ENCODE results near the gene PLCB4. TPM values are rescaled to one million over a fixed set of nuclear protein-coding genes. Genes with fewer than 3 reads are reported as not detected.

Gene PLCB4
- total RNA-seq, 1 donor from 2014 or later: 59.6 TPM

GRCh38 chr20:9287826-9288225, 218.9 kb downstream of the PLCB4 start:
- H3K4me3 ChIP-seq (ENCODE audit: low read depth, low read length): no peak overlapping the region
- DNase-seq (ENCODE audit: low read depth): no peak
- TF ChIP-seq CTCF (conservative IDR thresholded peaks at IDR 0.05; ENCODE audit: low read depth, low read length): no peak

- DNase-seq (ENCODE audit: low read depth): no peak
- no peak for TF ChIP-seq CTCF (conservative IDR thresholded peaks at IDR 0.05; ENCODE audit: low read depth, low read length)
- H3K4me3 ChIP-seq (ENCODE audit: low read depth, low read length): no peak overlapping the region
These were observed 221.4 kb downstream of the PLCB4 start for GRCh38 chr20:9290331-9290730.

DNA sequence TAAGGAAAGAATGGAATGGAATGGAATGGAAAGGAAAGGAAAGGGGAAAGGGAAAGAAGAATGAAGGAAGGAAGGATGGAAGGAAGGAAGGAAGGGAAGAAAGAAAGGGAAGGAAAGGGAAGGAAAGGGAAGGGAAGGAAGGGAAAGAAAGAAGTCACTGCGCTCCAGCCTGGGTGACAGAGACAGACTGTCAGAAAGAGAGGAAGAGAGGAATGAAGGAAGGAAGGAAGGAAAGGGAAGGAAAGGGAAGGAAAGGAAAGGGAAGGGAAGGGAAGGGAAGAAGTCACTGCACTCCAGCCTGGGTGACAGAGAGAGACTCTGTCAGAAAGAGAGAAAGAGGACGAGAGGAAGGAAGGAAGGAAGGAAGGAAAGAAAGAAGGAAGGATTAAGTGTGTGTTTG, 224.3 kb downstream of the PLCB4 start:
- TF ChIP-seq CTCF (conservative IDR thresholded peaks at IDR 0.05; ENCODE audit: low read depth, low read length): no peak
- H3K4me3 ChIP-seq (ENCODE audit: low read depth, low read length): no peak overlapping the region
- DNase-seq (ENCODE audit: low read depth): no peak

DNA sequence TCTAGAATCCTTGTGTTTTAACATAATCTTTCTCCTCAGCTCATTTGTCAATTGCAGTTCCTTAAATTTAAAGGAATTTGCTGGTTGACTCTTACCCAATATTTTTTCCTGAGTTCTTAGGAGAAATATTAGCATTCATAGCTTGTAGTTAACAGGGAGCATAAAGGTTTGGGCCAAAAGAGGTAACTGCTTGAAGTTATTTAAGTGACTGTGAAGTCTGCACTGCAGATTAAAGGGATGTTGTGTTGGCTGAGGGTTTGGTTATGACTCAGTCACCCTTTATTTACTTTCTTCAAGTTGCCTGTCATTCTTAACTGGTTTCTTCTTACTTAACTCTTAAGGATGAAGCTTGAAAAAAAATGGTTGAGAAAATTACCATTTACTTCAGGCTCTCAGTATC, 225.2 kb downstream of the PLCB4 start:
- no peak overlapping the region for H3K4me3 ChIP-seq (ENCODE audit: low read depth, low read length)
- TF ChIP-seq CTCF (conservative IDR thresholded peaks at IDR 0.05; ENCODE audit: low read depth, low read length): no peak
- peak; percentile 23 for DNase-seq (ENCODE audit: low read depth)

- no peak overlapping the region for H3K4me3 ChIP-seq (ENCODE audit: low read depth, low read length)
- no peak for DNase-seq (ENCODE audit: low read depth)
- TF ChIP-seq CTCF (conservative IDR thresholded peaks at IDR 0.05; ENCODE audit: low read depth, low read length): no peak
These were observed 230.0 kb downstream of the PLCB4 start for GRCh38 chr20:9298906-9299305.

GRCh38 chr20:9300080-9300479, 231.2 kb downstream of the PLCB4 start:
- H3K4me3 ChIP-seq (ENCODE audit: low read depth, low read length): no peak overlapping the region
- DNase-seq (ENCODE audit: low read depth): no peak
- no peak for TF ChIP-seq CTCF (conservative IDR thresholded peaks at IDR 0.05; ENCODE audit: low read depth, low read length)

DNA sequence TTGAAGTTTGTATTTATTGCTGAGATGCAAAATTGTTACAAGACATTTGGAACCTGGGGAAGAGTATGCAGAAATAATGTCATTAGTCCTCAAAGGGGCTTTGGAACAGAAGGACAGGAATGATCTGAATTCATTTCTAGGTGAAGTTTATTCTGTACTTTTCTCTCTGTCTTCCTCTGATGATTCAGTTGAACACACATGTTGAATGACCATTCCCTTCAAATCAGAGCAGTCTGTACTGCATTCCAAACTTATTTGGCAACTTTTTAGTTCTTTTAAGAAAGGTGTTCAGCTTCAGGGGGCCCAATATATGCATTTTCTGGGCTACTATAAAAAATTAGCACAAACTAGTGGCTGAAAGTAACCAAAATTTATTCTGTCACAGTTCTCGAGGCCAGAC, 231.6 kb downstream of the PLCB4 start:
- DNase-seq (ENCODE audit: low read depth): no peak
- no peak for TF ChIP-seq CTCF (conservative IDR thresholded peaks at IDR 0.05; ENCODE audit: low read depth, low read length)
- H3K4me3 ChIP-seq (ENCODE audit: low read depth, low read length): no peak overlapping the region
